ENCODE data around the gene AGPAT3. TPM values are rescaled to one million over a fixed set of nuclear protein-coding genes. Genes with fewer than 3 reads are reported as not detected.

Gene AGPAT3
- total RNA-seq, 1 donor from 2014 or later = 63.2 TPM

DNA sequence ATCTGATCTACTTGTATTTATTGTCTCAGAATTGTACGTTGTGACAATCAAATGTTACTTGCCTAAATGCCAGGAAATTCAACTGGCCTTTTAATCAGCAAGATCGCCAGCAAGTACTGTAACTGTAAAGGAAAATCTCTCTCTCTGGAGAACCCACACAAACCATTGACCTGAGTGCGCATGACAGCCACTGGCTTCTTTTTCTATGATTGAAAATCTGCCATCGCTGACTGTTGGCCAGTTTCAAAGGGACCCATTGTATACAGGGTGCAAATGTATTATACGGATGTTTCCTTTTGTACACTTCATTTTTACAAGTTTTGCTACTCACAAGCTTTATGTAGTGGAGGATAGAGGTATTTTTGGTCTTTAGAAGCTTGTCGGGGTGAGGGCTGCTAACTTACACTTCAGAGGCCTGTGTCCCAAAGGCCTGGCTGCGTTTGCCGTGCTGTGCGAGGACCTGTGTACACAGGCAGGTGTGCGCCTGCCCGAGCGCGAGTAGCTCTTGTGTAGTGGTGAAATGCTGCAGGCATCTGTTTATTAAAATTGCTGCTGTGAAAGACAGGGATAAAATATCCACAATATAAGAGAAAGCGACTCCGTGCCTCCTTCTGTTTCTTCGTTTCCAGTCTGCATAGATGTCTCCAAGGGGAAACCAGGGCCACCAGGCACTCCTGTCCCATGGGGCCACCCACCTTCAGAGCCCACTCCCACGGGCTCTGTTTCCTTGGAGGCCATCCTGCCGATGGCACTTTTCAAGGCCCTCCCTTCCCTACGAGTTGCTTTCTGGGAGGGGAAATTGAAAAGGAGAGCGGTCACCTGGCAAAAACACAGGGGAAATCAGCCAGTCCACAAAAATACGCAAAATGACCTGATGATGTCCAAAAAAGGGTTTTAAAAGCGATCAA, 121.8 kb downstream of the AGPAT3 start:
- no peak overlapping the region for H3K4me3 Mint-ChIP-seq (ENCODE audit: unreplicated experiment)
- H3K9me3 Mint-ChIP-seq (ENCODE audit: unreplicated experiment) = no peaks in the 10 kb centered on the region
- peaks cover 1% of the 10 kb centered on the region for H3K4me1 Mint-ChIP-seq (ENCODE audit: unreplicated experiment)
- TF ChIP-seq, protein P1, sequence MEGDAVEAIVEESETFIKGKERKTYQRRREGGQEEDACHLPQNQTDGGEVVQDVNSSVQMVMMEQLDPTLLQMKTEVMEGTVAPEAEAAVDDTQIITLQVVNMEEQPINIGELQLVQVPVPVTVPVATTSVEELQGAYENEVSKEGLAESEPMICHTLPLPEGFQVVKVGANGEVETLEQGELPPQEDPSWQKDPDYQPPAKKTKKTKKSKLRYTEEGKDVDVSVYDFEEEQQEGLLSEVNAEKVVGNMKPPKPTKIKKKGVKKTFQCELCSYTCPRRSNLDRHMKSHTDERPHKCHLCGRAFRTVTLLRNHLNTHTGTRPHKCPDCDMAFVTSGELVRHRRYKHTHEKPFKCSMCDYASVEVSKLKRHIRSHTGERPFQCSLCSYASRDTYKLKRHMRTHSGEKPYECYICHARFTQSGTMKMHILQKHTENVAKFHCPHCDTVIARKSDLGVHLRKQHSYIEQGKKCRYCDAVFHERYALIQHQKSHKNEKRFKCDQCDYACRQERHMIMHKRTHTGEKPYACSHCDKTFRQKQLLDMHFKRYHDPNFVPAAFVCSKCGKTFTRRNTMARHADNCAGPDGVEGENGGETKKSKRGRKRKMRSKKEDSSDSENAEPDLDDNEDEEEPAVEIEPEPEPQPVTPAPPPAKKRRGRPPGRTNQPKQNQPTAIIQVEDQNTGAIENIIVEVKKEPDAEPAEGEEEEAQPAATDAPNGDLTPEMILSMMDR (IDR thresholded peaks at IDR 0.05) = no peak
- H3K27me3 Mint-ChIP-seq (ENCODE audit: unreplicated experiment) = no peaks in the 10 kb centered on the region
- H3K36me3 Mint-ChIP-seq (ENCODE audit: unreplicated experiment) = peaks cover 15% of the 10 kb centered on the region
- no peak for DNase-seq (ENCODE audit: extremely low spot score, unreplicated experiment)
- H3K27ac Mint-ChIP-seq (ENCODE audit: unreplicated experiment) = no peak overlapping the region

DNA sequence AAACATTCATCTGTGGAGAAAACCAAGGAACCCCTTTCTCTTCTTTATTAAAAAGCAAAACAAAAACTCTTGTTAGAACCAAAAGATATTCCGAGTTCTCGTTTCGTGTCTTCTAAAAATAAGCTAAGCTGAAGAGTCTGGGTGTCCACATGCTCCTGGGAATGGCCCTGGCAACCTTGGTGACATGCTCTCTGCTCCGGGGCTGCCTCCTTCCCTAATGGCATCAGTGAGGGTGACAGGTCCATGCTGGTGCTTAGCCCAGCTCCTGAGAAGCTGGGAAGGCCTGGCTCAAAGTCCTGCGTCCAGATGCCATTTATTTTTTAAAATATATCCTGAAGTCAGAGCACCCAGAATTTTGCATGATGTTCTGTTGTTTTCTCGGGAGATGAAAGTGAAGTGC, 122.5 kb downstream of the AGPAT3 start:
- Mint-ChIP-seq H3K9me3 (ENCODE audit: unreplicated experiment) (no peaks in the 10 kb centered on the region), H3K4me1 (ENCODE audit: unreplicated experiment) (peaks cover 1% of the 10 kb centered on the region), H3K27me3 (ENCODE audit: unreplicated experiment) (no peaks in the 10 kb centered on the region), H3K4me3 (ENCODE audit: unreplicated experiment) (no peak overlapping the region), H3K36me3 (ENCODE audit: unreplicated experiment) (peaks cover 8% of the 10 kb centered on the region), H3K27ac (ENCODE audit: unreplicated experiment) (no peak overlapping the region)
- DNase-seq (ENCODE audit: extremely low spot score, unreplicated experiment) = no peak
- TF ChIP-seq, protein P1 (IDR thresholded peaks at IDR 0.05) = no peak

DNA sequence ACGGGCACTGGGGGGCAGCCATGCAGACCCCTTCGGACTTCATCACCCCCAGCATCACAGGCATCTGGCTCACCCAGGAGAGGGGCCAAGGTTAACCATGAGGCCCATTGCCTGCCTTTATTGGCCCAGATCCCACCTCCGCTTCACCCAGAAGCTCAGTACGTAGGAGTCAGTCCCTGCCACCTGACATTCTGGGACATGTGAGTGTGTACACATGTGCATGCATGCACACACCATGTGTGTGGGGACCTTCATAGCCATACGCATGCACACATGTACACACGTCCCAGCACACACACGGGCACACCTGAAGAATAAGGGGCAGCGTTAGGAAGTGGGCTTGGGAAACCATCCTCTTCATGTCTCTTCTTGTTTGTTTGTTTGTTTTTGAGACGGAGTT, 123.0 kb downstream of the AGPAT3 start:
- no peak for DNase-seq (ENCODE audit: extremely low spot score, unreplicated experiment)
- Mint-ChIP-seq H3K4me1 (ENCODE audit: unreplicated experiment) (peaks cover 1% of the 10 kb centered on the region), H3K27me3 (ENCODE audit: unreplicated experiment) (no peaks in the 10 kb centered on the region), H3K9me3 (ENCODE audit: unreplicated experiment) (no peaks in the 10 kb centered on the region), H3K27ac (ENCODE audit: unreplicated experiment) (no peak overlapping the region), H3K36me3 (ENCODE audit: unreplicated experiment) (peaks cover 8% of the 10 kb centered on the region), H3K4me3 (ENCODE audit: unreplicated experiment) (no peak overlapping the region)
- TF ChIP-seq, protein P1 (IDR thresholded peaks at IDR 0.05) = no peak

DNA sequence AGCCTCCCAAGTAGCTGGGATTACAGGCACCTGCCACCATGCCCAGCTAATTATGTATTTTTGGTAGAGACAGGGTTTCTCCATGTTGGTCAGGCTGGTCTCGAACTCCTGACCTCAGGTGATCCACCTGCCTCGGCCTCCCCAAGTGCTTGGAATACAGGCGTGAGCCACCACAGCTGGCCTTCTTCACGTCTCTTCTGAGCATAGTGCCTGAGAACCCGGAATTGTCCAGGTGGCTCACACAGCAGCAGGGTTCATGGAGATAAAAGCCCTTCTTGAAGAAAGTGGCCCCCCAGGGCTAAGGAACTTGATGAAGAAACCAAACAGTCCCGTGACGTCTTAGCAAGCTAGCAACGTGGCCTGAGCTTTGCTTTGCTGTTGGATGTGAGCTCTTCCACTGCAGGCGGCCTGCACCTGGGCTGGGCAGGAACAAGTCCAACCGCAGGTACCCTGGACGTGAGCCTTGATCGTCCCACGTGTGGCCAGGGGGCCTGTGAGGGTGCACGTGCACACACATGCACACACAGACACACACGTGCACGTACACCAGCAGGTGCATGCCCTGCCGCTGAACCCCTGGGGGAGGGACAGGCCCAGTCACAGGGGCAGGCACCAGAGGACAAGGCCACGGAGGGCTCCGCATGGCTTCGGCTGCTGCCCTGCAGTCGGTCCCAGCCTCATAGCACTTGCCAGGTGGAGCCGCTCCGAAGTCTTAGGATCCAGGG, 123.6 kb downstream of the AGPAT3 start:
- no peaks in the 10 kb centered on the region for H3K27me3 Mint-ChIP-seq (ENCODE audit: unreplicated experiment)
- no peak overlapping the region for H3K27ac Mint-ChIP-seq (ENCODE audit: unreplicated experiment)
- H3K4me3 Mint-ChIP-seq (ENCODE audit: unreplicated experiment) = no peak overlapping the region
- DNase-seq (ENCODE audit: extremely low spot score, unreplicated experiment) = no peak
- H3K36me3 Mint-ChIP-seq (ENCODE audit: unreplicated experiment) = peaks cover 8% of the 10 kb centered on the region
- TF ChIP-seq, protein P1 (IDR thresholded peaks at IDR 0.05) = no peak
- H3K9me3 Mint-ChIP-seq (ENCODE audit: unreplicated experiment) = no peaks in the 10 kb centered on the region
- H3K4me1 Mint-ChIP-seq (ENCODE audit: unreplicated experiment) = peaks cover 1% of the 10 kb centered on the region

DNA sequence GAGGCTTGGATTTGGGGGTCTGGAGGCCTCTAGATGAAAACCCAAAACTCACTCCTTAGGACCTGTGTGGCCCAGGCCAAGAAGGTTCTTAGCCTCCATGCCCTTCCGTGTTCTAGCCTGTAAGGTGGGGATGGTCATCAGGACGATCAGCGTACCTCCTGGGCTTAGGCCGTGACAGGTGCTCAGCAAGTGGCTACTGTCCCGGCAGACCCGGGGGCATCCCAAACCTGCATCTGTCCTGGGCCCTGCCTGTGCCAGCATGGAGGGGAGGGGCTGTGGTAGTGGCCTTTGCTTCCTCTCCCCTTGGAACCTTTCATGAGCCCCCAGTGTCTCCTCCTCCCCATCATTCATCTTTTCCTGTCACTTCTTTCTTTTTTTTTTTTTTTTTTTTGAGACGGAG, 124.4 kb downstream of the AGPAT3 start:
- TF ChIP-seq, protein P1 (IDR thresholded peaks at IDR 0.05) = no peak
- no peak overlapping the region for H3K27ac Mint-ChIP-seq (ENCODE audit: unreplicated experiment)
- DNase-seq (ENCODE audit: extremely low spot score, unreplicated experiment) = no peak
- H3K4me1 Mint-ChIP-seq (ENCODE audit: unreplicated experiment) = peaks cover 5% of the 10 kb centered on the region
- no peaks in the 10 kb centered on the region for H3K27me3 Mint-ChIP-seq (ENCODE audit: unreplicated experiment)
- no peak overlapping the region for H3K4me3 Mint-ChIP-seq (ENCODE audit: unreplicated experiment)
- peaks cover 2% of the 10 kb centered on the region for H3K36me3 Mint-ChIP-seq (ENCODE audit: unreplicated experiment)
- no peaks in the 10 kb centered on the region for H3K9me3 Mint-ChIP-seq (ENCODE audit: unreplicated experiment)

All from osteocyte (in vitro differentiated cells).